H9 (cell line): ENCODE results near the gene LRP2. TPM values are rescaled to one million over a fixed set of nuclear protein-coding genes. Genes with fewer than 3 reads are reported as not detected.

Experiments
- DNase-seq: peaks from one replicate; pipeline ENCODE4 v3.0.0-alpha.2; 2017
- H2AFZ ChIP-seq: one replicate; pipeline ENCODE4 v1.6.1; 2013; ENCODE audit warnings: mild to moderate bottlenecking, low read length, control low read depth, moderate library complexity
- H2AK5ac ChIP-seq: 2 replicates; pipeline ENCODE4 v1.6.1; 2013; ENCODE audit warnings: low read length, control low read depth, mixed read lengths; ENCODE audit not compliant: insufficient read length
- H2BK120ac ChIP-seq: one replicate; pipeline ENCODE4 v1.6.1; 2013; ENCODE audit warnings: low read depth, mild to moderate bottlenecking, low read length, control low read depth, inconsistent platforms; ENCODE audit not compliant: poor library complexity, severe bottlenecking
- H2BK12ac ChIP-seq: 2 replicates; pipeline ENCODE4 v1.6.1; 2013; ENCODE audit warnings: low read length, control low read depth, mixed read lengths, low read depth; ENCODE audit not compliant: insufficient read length
- H2BK15ac ChIP-seq: 2 replicates; pipeline ENCODE4 v1.6.1; 2013; ENCODE audit warnings: low read depth, low read length, control low read depth
- H2BK20ac ChIP-seq: one replicate; pipeline ENCODE4 v1.6.1; 2013; ENCODE audit warnings: low read depth, mild to moderate bottlenecking, low read length, control low read depth, inconsistent platforms; ENCODE audit not compliant: poor library complexity, severe bottlenecking
- H2BK5ac ChIP-seq: 2 replicates; pipeline ENCODE4 v1.6.1; 2013; ENCODE audit warnings: low read length, control low read depth, mixed read lengths; ENCODE audit not compliant: insufficient read length
- H3K14ac ChIP-seq: 2 replicates; pipeline ENCODE4 v1.6.1; 2013; ENCODE audit warnings: low read length, control low read depth; ENCODE audit not compliant: insufficient read depth
- H3K18ac ChIP-seq: 2 replicates; pipeline ENCODE4 v1.6.1; 2013; ENCODE audit warnings: low read depth, mild to moderate bottlenecking, mixed read lengths, low read length, control low read depth; ENCODE audit not compliant: insufficient read length
- H3K23ac ChIP-seq: 2 replicates; pipeline ENCODE4 v1.6.1; 2013; ENCODE audit warnings: low read length, control low read depth, mixed read lengths, low read depth; ENCODE audit not compliant: insufficient read length
- H3K23me2 ChIP-seq: 2 replicates; pipeline ENCODE4 v1.6.1; 2013; ENCODE audit warnings: low read depth, mild to moderate bottlenecking, mixed read lengths, low read length, control low read depth; ENCODE audit not compliant: insufficient read length, poor library complexity, severe bottlenecking
- H3K27ac ChIP-seq: 2 replicates; pipeline ENCODE4 v1.5.1; 2013; ENCODE audit warnings: low read length, control low read depth, mixed read lengths, low read depth; ENCODE audit not compliant: insufficient read length
- H3K27me3 ChIP-seq: 2 replicates; pipeline ENCODE4 v1.6.1; 2013; ENCODE audit warnings: low read length, control low read depth, inconsistent platforms; ENCODE audit not compliant: insufficient read depth
- H3K4ac ChIP-seq: 2 replicates; pipeline ENCODE4 v1.6.1; 2013; ENCODE audit warnings: low read depth, mild to moderate bottlenecking, control low read depth, inconsistent platforms, low read length, moderate library complexity
- H3K4me1 ChIP-seq: 2 replicates; pipeline ENCODE4 v1.6.1; 2013; ENCODE audit warnings: low read length, control low read depth, inconsistent platforms; ENCODE audit not compliant: insufficient read depth
- H3K4me2 ChIP-seq: 2 replicates; pipeline ENCODE4 v1.6.1; 2013; ENCODE audit warnings: low read length, control low read depth, mixed read lengths; ENCODE audit not compliant: insufficient read length, insufficient read depth
- H3K56ac ChIP-seq: 2 replicates; pipeline ENCODE4 v1.6.1; 2013; ENCODE audit warnings: low read depth, mild to moderate bottlenecking, mixed read lengths, low read length, control low read depth; ENCODE audit not compliant: insufficient read length
- H3K79me1 ChIP-seq: 2 replicates; pipeline ENCODE4 v1.6.1; 2013; ENCODE audit warnings: low read depth, mild to moderate bottlenecking, moderate library complexity, low read length, control low read depth, inconsistent platforms; ENCODE audit not compliant: insufficient read depth, poor library complexity, severe bottlenecking
- H3K79me2 ChIP-seq: 2 replicates; pipeline ENCODE4 v1.6.1; 2013; ENCODE audit warnings: low read length, control low read depth, inconsistent platforms; ENCODE audit not compliant: insufficient read depth
- H3K9ac ChIP-seq: 2 replicates; pipeline ENCODE4 v1.6.1; 2013; ENCODE audit warnings: low read length, control low read depth, mixed read lengths; ENCODE audit not compliant: insufficient read length; ENCODE audit errors: extremely low read depth
- H3K9me3 ChIP-seq: one replicate; pipeline ENCODE4 v1.6.1; 2013; ENCODE audit warnings: low read depth, low read length, inconsistent platforms; ENCODE audit not compliant: control insufficient read depth
- H3T11ph ChIP-seq: one replicate; pipeline ENCODE4 v1.6.1; 2013; ENCODE audit warnings: mild to moderate bottlenecking, low read length, control low read depth, inconsistent platforms
- H4K20me1 ChIP-seq: one replicate; pipeline ENCODE4 v1.6.1; 2013; ENCODE audit not compliant: control insufficient read depth, insufficient read length, insufficient read depth
- H4K5ac ChIP-seq: 2 replicates; pipeline ENCODE4 v1.6.1; 2013; ENCODE audit warnings: low read depth, mild to moderate bottlenecking, mixed read lengths, low read length, control low read depth; ENCODE audit not compliant: insufficient read length
- H4K8ac ChIP-seq: replicated peaks from 2 replicates; pipeline ENCODE4 v1.6.1; 2013; ENCODE audit warnings: low read length, control low read depth, mixed read lengths, low read depth; ENCODE audit not compliant: insufficient read length
- H4K91ac ChIP-seq: 2 replicates; pipeline ENCODE4 v1.6.1; 2013; ENCODE audit warnings: low read depth, mild to moderate bottlenecking, moderate library complexity, mixed read lengths, low read length, control low read depth; ENCODE audit not compliant: insufficient read length
- H3K27ac Mint-ChIP-seq, 3 experiments: 2 replicates in 2 of 3; 3 replicates in 1 of 3; pipeline ENCODE4 v1.8.0; 2020 to 2021; ENCODE audit warnings: mixed read lengths in 3 of 3, mild to moderate bottlenecking in 1 of 3, moderate library complexity in 1 of 3
- H3K27me3 Mint-ChIP-seq: 2 replicates; pipeline ENCODE4 v1.8.0; 2021; ENCODE audit warnings: low read depth, mild to moderate bottlenecking, moderate library complexity, mixed read lengths
- H3K36me3 Mint-ChIP-seq, 3 experiments: 2 replicates in 2 of 3; 3 replicates in 1 of 3; pipeline ENCODE4 v1.8.0; 2020 to 2021; ENCODE audit warnings: low read depth in 3 of 3, mixed read lengths in 3 of 3; ENCODE audit not compliant: insufficient read depth in 1 of 3
- H3K4me1 Mint-ChIP-seq, 2 experiments: 2 replicates each; pipeline ENCODE4 v1.8.0; 2020; ENCODE audit warnings: mixed read lengths in 2 of 2
- H3K4me3 Mint-ChIP-seq, 2 experiments: 2 replicates in 1 of 2; 3 replicates in 1 of 2; pipeline ENCODE4 v1.8.0; 2020 to 2021; ENCODE audit warnings: mild to moderate bottlenecking in 2 of 2, mixed read lengths in 2 of 2, moderate library complexity in 1 of 2
- H3K9me3 Mint-ChIP-seq, 2 experiments: 2 replicates in 1 of 2; 3 replicates in 1 of 2; pipeline ENCODE4 v1.8.0; 2020; ENCODE audit warnings: mild to moderate bottlenecking in 2 of 2, mixed read lengths in 2 of 2, moderate library complexity in 1 of 2
- WGBS: extraction: QIAGEN DNeasy Blood & Tissue Kit; methylation state at CpG from one replicate; pipeline ENCODE4 v1.1.7; 2013; ENCODE audit warnings: missing lambda C conversion rate, low lambda C conversion rate, mixed read lengths; ENCODE audit not compliant: insufficient read length; ENCODE audit errors: extremely low coverage; 5-methylcytosine and 5-hydroxymethylcytosine counted together
- total RNA-seq: library from RNA; stranded (reverse); gene quantifications from 2 replicates; pipeline ENCODE4 v1.2.1, GENCODE V29; 2021
- TF ChIP-seq, protein P1 (sequence below): fragments of 200-600 bp; sonication (generic); conservative IDR thresholded peaks from 3 replicates; pipeline ENCODE4 v1.8.0; 2021; ENCODE audit warnings: antibody characterized with exemption, mild to moderate bottlenecking

The LRP2 gene
- total RNA-seq, 1 experiment from 2014 or later, result 1.4 TPM

DNA sequence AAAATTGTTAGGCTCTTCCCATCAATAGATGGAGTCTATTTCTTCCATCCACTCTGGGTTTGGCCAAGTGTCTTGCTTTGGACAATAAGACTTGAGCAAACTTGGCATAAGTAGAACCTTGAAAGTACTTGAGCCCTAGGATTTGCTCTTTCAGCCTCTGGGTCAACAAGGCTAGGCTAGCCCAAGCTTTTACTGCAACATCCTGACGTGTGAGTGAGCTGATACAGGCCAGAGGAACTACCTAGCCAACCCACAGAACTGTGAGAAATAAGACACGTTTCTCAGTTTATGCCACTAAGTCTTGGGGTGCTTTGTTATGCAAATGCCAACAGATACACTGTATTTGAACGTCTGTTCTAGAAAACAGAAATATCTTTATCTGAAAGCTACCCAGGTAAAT, 71.9 kb downstream of the LRP2 start:
- Histone ChIP-seq H3K23ac (no peak overlapping the region), H3K4me2 (no peak overlapping the region), H4K20me1 (no peaks in the 10 kb centered on the region), H3K27ac (no peak overlapping the region), H4K8ac (no peak overlapping the region), H2BK15ac (no peak overlapping the region), H2BK5ac (no peak overlapping the region), H4K5ac (no peak overlapping the region), H3K14ac (no peak overlapping the region), H3K4me1 (no peaks in the 10 kb centered on the region; the same call in 1 of the 2 replicates), H3K18ac (no peak overlapping the region), H3K23me2 (no peaks in the 10 kb centered on the region), H3K27me3 (no peaks in the 10 kb centered on the region), H2BK120ac (no peak overlapping the region), H2BK12ac (no peak overlapping the region), H2AK5ac (no peak overlapping the region), H3K79me1 (no peaks in the 10 kb centered on the region), H3K56ac (no peak overlapping the region), H3T11ph (no peak overlapping the region), H4K91ac (no peak overlapping the region), H3K4ac (no peak overlapping the region), H3K79me2 (no peaks in the 10 kb centered on the region), H2AFZ (no peak overlapping the region), H2BK20ac (no peak overlapping the region), H3K9me3 (no peaks in the 10 kb centered on the region), H3K9ac (no peak overlapping the region)
- Mint-ChIP-seq H3K4me1 (peaks cover 25 to 37% of the 10 kb centered on the region in 2 experiments), H3K27me3 (peaks cover 1% of the 10 kb centered on the region), H3K9me3 (no peaks in the 10 kb centered on the region), H3K27ac (no peak overlapping the region), H3K4me3 (no peak overlapping the region), H3K36me3 (no peaks in the 10 kb centered on the region)
- TF ChIP-seq, protein P1, sequence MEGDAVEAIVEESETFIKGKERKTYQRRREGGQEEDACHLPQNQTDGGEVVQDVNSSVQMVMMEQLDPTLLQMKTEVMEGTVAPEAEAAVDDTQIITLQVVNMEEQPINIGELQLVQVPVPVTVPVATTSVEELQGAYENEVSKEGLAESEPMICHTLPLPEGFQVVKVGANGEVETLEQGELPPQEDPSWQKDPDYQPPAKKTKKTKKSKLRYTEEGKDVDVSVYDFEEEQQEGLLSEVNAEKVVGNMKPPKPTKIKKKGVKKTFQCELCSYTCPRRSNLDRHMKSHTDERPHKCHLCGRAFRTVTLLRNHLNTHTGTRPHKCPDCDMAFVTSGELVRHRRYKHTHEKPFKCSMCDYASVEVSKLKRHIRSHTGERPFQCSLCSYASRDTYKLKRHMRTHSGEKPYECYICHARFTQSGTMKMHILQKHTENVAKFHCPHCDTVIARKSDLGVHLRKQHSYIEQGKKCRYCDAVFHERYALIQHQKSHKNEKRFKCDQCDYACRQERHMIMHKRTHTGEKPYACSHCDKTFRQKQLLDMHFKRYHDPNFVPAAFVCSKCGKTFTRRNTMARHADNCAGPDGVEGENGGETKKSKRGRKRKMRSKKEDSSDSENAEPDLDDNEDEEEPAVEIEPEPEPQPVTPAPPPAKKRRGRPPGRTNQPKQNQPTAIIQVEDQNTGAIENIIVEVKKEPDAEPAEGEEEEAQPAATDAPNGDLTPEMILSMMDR, result no peak
- no peak for DNase-seq
- WGBS, result no CpG with 5 or more reads among the region's 3 CpGs
